ENCODE data around the gene IMPA2.
A peak's percentile ranks its signal among the peaks of the same experiment; 100 is the strongest.
"Not testable (repeated sequence)": the region's sequence is repeated elsewhere in the genome, so short reads cannot be mapped to it uniquely, and the experiment has no call there.

Gene IMPA2

GRCh38 chr18:12031181-12031580, 49.9 kb downstream of the IMPA2 start:
- DNase-seq = no peak

DNA sequence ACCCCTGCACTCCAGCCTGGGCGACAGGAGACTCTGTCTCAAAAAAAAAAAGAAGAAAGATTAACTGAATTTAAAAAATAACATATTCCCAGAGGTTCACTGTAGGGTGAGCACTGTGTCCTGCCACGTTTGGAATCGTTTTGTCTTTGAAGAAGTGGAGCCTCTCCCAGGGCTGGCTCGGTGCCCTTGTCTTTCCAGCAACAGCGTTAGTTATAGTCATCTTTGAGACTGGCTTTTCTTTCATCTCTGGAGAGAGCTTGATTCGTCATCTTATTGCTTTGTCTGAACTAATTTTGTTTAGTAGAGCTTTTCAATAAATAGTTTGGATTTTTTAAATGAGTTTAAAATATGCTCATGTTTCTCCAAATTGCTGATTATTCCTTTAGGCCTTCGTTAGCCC, 50.5 kb downstream of the IMPA2 start:
- DNase-seq = no peak

DNA sequence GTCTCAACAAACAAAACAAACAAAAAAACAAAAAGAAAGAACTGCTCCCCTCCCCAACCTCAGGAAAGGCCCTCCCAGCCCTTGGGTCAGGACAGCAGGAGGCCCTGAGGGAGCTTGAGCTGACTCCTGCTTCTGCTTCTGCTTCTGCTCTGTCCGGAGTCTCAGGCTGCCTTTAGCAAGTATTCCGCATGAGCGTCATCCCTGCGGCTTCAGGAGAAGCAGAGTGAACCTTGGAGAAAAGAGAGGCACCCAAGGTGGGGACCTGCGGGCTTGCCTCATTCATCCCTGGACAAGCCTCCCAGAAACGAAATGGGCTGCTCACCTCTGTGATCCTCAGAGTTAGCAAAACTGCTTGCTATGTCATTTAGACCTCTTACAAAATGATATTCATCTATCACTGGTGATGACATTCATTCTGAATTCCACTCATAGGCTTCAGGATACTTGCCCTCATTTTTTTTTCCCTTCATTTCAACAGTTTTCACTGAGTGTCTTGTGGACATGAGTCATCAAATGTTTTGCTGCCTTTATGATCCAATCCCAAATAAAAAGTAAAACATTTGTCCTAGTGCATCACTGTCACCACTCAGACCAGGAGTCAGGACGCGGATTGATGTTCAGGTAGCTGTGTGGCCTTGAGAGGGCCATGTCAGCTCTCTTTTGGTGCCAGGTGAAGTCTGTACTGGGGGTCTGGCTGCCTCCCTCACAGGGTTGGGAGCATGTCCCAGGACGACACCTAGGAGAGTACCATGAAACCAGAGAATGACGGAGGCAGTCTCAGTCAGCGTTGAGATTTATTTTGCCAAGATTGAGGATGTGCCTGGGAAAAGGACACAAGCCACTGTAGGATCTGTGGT, 51.7 kb downstream of the IMPA2 start:
- DNase-seq = no peak

DNA sequence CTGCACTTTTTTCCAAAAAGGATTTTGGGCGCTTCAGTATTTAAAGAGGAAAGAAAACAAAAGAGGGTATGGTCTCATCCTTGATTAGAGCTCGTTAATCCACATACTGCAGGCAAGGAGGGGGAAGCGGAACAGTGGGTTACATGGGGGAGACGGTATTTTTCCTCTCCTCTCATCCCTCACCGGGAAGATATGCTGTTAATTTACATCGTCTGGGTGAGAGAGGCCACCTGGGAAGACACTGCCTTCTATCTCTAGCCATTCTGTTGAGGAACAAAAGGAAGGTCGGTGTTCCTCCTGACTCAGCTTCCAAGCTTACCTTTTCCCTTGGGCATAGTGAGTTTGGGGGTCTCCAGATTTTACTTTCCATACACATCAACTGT, 52.3 kb downstream of the IMPA2 start:
- DNase-seq = no peak

DNA sequence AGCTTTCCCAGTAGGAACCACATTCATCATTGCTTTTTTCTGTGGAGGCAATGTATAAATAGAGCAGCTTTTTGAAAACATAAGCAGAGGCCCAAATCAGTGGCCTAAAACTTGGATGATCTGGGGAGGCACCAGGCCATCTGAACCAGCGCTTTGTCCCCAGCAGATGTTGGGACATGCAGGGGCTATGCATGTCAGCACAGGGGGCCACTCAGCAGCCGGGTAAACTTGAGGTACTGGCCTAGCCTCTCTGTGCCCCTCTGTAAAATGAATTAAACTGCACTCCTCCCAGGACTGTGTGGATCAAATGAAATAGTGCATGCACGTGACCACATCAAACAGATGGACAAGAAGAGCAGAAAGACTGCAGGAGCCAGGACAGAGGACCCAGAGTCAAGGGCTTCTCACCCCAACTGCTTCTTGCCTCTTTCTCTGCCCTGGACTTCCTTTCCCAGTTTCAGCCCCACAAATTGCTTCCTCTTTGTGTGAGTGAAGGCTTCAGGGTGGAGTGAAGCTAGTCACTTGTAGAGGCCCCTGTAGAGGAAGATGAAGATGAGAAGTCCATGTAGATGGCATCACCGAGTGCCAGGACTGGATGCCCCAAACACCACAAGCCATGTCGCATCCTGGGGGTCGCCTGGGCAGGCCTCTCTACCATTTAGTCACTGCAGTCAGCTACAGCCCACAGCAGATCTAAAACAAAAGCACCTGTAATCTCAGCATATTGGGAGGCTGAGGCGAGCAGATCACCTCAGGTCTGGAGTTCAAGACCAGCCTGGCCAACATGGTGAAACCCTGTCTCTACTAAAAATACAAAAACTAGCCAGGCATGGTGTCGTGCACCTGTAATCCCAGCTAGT, 53.2 kb downstream of the IMPA2 start:
- no peak for DNase-seq

GRCh38 chr18:12035481-12035880, 54.2 kb downstream of the IMPA2 start:
- DNase-seq = no peak

- DNase-seq = no peak
Measured at GRCh38 chr18:12036201-12036751, 55.0 kb downstream of the IMPA2 start.

DNA sequence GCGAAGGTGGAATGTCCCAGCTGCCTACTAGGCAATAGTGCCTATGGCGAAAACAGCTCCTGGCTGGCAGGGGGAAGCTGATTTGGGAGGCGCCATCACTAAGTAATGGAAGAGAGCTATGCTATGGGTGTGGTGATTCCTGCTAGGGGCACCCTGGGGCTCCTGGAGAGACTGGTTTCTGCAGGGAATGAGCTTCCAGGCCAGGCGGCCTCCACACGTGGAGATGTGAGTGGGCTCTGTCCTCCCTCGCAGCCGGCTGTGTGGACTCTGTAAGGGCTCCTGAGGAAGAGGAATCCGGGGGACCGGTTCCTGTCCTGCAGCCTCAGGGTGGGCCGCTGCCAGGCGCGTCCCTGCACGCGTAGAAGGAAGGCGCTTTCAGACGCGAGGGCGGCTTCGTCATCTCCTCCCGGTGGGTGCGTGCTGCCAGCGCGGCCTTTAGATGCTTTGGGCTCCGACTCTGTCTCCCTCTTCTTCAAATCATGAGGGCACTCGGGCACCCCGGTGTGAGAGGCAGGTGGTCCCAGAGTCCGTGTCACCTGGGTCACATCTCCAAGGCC, 56.9 kb downstream of the IMPA2 start:
- no peak for DNase-seq

DNA sequence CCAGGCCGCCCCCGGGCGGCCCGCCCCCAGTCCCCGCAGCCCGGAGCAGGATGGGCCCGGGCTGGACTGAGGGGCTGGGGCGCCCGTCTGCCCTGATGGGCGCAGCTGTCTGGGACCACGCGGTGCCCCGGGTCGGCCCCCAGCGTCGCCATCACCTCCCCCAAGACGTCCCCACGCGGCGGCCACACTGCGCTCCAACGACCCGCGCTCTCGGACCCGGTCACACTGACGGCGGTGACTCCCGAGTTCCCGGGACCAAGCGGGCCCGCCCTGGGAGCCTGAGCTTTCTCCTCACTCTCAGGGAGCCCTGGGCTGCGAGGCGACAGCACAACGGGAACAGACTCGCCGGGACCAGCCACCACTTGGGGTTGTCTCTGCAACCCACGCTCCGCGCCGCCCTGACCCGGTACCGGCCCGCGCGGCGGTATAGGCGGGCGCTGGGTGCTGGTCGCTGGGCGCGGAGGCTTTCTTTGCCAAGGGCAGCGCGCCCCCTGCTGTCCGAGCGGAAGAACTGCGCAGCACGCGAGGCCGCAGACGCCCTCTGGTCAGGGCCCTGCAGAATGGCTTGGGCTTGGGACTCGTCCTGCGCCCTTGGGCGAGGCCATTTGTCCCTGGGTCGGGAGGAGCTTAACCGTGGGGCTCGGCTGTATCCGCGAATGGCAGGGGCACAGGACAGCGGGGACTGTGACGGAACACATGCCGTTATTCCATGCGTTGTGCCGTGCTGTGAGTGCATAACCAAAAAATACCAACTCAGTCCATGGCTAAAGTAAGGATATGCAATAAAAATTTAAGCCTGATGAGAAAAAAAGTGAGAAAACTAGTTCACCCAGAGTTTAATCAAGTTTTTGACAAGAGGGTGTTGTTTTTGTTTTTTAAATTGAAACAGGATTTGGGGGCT, 57.6 kb downstream of the IMPA2 start:
- peak; percentile 2 for DNase-seq

DNA sequence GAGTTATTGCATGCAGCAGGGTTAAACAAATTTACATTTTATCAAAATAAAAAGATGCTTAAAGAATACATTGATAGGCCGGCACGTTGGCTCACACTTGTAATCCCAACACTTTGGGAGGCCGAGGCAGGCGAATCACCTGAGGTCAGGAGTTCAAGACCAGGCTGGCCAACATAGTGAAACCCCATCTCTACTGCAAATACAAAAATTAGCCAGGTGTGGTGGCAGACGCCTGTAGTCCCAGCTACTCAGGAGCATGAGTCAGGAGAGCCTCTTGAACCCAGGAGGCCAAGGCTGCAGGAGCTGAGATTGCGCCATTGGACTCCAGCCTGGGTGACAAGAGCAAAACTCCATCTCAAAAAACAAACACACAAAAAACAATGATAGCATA, 58.2 kb downstream of the IMPA2 start:
- DNase-seq = not testable (repeated sequence)

- no peak for DNase-seq
Measured at GRCh38 chr18:12041561-12041960, 60.3 kb downstream of the IMPA2 start.

DNA sequence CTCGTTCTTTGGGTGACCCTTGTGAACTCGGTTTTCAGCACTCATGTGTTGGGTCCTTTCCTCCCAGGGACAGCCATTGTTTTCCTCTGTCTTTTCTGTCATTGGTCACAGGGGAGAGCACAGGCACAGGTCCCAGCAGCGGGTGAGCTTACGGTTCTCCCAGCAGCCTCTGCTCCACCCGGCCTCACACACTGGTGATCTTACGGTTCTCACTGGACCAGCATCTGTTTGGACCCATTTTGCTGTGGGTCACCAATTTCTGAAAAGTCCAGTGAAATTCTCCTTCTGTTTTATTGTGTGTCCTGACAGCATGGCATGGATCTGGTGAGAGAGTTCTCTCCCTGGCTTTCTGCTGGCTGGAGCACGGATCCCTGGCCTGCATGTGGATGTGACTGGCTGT, 62.5 kb downstream of the IMPA2 start:
- no peak for DNase-seq

GRCh38 chr18:12044591-12044990, 63.3 kb downstream of the IMPA2 start:
- DNase-seq = no peak

DNA sequence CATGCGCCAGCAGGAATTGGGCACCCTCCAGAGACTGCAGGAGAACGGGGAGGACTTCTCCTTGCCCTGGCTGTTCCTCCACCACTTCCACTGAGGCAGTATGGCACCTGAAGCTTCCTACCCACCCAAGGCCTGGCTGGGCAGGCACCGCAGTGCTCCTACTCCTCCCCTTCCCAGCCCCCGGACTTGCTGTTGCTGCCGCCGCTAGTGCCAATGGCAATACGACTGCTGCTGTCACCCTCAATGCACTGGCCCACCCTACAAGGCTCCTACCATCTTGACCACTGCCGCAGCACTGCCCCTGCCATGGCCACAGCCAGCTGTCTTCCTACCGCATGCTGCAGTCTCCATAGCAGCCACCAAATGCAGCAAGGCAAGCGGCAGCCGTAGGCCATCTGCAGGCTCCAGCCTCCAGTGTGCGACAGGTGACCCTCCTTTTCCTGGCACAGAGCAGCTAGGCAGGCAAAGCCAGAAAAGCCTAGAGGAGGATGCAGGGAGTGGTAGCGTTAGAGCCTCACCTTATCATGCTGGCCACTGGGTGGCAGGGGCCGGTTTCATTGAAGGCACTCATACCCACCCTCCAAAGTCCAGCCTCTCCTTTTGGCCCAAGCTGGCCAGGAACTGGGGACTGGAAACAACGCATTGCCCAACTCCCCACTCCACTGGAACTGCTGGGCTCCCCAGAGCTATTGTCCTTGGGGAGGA, 64.9 kb downstream of the IMPA2 start:
- no peak for DNase-seq

DNA sequence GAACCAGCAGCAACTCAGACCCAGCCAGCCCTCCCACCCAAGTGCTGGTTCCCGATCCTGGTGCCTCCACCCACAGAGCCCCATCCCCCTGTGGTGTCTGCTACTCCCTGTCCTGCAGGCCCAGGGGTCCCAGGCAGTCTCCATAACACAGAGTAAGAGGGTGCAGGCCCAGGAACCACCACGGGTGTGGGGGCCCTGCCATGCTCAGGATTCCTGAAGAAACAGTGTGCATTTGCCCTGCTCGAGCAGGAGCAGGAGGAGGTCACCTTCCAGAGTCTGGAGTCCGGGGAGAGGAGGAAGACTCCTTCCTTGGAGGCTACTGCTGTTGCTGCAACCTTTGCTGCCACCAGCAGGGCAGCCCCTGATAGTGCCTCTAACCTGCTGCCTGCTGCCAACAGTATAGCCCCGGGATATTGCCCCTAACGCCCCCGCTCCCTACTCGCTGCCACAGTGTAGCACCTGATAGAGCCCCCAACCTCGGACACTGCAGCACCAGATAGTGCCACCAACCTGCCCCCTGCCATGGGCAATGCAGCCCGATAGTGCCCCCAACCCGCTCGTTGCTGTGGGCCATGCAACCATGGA, 65.5 kb downstream of the IMPA2 start:
- no peak for DNase-seq

DNA sequence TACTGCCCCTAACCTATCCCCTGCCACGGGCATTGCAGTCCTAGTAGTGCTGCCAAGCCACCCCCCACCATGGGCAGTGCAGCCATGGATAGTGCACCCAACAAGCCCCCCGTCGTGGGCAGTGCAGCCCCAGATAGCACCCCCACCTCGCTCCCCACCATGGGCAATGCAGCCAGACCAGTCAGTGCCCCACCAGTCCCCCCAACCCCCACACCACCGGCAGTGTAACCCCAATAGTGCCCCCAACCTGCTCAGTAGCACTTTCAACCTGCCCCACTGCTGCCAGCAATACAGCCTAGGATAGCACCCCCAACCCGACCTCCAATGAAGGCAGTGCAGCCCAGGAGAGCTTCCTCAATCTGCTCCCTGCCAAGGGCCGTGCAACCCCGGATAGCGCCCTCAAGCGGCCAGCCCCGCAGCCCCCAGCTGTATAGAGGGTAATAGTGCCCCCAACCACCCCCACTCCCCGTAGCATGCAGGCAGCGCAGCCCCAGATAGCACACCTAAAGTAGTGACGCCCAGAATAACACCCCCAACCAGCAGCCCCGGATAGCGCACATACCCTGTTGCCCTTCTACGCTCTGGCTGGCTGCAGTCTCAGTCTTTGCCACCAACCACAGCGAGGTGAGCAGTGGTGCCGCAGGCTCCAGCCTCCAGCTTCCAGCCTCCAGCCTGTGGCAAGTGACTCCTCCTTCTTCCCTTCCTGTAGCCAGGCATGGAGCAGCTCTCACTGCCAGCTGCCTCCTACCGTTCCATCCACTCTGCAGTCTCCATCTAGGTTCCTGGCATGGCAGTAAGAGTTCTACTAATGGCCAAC, 66.9 kb downstream of the IMPA2 start:
- DNase-seq = no peak

DNA sequence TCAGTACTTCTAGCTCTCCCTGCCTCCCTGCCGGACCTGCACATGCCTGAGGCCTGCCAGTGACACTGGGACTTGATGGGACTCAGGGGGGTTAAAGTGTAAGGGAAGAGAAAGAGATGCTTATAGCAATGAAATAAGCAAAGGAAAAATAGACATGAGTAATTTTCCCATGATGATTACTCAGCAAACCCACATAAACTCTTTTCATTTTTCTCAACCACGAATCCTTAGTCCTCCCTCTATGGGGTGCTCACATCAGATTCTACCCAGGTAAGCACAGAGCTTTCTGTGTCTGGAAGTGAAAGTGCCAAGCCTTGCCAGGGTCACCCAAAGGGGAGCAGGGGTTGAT, 67.5 kb downstream of the IMPA2 start:
- DNase-seq = no peak

DNA sequence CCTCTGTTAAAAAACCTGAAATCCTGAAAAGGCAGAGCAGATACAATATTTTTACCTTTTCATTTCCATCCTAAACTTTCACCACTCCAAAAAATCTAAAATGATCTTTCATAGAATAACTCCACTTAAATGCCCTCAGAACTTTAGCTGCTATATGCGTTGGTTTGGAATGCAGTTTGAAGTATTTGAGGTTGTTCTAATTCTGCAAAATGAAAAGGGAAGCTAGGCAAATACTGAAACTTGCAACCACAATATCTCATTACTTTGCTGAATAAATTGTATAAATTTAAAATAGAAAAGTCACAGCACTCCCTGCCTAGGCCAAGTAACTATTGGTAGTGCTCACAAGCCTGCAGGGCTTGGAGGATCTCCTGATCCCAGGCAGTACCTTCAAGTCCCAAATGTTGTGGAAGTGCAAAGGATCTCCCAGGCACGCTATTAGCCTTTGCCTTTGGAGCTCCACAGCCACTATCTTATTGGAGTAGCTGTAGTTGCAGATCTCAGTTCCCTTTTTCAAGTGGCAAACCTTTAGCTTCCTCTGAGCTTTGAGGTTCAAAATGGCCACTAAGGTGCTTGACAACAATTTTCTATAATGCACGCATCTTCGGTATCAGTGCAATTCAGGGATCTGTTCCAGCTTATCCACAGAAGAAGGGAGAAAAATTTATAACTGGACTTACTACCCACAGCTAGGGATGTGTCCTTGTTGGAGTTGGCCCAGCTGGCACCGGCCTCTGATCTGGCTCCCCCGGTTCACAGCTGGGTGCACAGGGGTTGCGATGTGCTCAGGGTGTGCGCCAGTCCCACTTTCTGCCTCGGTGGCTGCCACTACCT, 68.9 kb downstream of the IMPA2 start:
- DNase-seq = no peak

DNA sequence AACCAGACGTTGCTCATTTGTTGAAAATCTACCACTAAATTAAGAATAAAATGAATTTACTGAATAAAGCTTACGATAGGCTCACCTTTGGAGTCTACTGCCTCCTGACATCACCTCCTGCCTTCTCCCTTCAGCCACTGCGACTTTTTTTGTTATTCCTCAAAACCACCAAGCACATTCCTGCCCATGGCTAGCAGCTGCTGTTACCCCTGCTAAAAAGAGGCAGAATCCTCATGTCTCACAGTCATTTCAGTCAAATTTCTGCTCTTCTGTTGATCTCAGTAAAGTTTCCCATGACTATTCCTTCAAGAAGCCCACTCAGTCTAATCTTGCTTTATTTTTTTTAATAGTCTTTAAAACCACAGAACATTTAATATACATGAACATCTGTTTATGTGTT, 71.6 kb downstream of the IMPA2 start:
- DNase-seq = no peak

DNA sequence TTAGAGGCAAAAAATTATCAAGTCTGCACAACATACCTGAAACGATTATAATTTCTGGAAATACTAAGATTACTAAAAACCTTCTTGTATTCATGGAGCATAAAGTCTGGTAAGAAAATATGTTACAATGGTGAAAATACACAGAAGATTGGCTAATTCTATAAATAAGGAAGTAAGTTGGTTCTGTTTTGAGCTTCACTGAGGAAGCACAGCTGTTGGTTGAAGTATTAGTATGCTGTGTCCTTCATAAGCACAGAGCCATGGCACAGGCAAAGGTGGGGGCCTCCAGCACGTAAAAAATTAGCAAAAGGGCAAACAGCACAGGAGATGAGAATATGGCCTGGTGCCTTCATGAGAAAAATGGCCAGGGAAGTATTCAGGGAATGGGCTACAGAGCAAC, 72.0 kb downstream of the IMPA2 start:
- no peak for DNase-seq

Measured in GOT3 (cell line).